Dedifferentiated amniotic fluid mesenchymal stem cell (primary cell): ENCODE results near the gene ANXA5.
"Not testable (repeated sequence)": the region's sequence is repeated elsewhere in the genome, so short reads cannot be mapped to it uniquely, and the experiment has no call there.

ENCODE experiments used
- DNase-seq: peaks from one replicate; pipeline ENCODE4 v3.0.0-alpha.2; 2016; ENCODE audit errors: extremely low spot score

ANXA5 gene

DNA sequence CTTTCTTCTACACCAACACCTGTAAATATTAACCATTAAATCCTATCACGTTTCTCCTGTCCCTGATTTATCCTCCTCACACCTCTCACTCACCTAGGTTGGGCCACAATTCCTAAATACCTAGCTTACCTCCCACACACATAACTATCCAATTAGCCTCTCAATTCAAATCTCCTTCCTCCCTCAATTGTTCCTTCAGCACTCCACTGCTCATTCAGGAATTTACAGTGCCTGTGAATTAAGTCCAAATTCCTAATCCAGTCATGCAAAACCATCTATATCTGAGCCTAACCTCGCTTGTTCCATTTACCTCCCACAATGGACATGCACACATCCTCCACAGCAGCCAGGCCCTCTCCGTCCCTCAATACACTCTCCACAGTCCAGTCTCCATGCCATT, 17.5 kb downstream of the ANXA5 start:
- DNase-seq = no peak

DNA sequence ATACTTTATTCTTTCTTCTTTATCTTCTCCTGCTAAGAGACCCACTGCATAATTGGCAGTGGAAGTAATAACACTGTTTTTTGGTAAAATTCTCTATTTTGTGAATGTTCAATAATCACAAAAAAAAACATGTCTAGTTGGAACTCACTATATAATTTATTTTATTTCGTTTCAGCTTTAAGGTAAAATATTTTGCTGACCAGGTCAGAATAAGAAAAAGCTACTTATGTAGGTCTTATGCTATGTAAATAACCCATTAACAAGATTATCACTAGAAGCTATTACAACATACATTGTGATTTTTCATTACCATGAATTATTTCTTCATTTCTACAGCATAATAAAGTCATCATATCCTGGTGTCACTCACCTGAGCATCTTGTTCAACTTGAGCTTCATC, 19.3 kb downstream of the ANXA5 start:
- no peak for DNase-seq

DNA sequence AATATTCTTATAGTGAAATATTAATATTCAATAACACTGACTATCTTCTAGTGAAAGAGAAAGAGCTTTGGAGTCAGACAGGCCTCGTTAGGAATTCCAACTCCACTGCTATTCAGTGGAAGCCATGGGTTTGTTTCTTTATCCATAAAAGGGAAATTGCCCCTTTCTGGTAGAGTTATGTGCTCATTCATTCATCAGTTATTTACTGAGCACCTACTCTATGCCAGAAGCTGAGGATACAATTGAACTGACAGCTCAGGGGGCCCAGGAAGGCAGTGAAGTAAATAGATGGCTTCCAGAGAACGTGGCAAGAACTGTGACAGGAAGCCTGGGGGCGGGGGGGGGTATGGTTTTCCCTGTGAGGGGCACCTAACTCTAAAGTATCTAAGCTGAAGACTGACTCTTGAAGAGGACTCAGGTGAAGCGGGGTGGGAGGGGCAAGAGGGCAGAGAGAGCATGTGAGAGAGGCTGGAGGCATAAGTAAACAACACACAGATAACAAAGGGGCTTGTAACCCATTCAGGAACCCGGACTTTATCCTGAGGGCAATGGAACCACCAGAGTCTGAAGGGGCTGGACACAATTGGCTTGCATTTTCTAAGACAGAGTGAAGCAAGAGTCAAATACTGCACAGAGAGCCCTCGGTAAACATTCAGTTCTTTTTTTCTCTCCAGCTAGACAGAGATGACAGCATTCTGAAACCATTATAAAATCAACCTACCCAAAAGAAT, 20.3 kb downstream of the ANXA5 start:
- DNase-seq = no peak

DNA sequence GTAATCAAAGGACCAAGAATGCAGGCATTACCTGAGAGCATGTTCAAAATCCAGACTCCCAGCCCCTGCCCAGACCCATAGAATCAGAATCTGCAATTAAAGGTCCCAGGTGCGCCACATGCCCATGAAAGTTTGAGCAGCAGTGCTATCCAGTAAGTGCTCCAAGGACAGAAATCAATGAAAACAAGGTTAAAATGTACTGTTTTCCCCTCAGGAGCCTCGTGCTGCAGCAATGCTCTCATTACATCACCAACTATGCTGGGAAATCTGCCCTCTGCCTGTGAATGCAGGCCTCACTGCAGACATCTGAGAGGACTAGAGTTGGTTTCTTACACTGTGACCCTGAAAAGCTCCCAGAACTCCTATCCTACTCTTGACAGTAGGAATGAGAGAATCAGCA, 21.1 kb downstream of the ANXA5 start:
- peak; percentile 36 for DNase-seq

DNA sequence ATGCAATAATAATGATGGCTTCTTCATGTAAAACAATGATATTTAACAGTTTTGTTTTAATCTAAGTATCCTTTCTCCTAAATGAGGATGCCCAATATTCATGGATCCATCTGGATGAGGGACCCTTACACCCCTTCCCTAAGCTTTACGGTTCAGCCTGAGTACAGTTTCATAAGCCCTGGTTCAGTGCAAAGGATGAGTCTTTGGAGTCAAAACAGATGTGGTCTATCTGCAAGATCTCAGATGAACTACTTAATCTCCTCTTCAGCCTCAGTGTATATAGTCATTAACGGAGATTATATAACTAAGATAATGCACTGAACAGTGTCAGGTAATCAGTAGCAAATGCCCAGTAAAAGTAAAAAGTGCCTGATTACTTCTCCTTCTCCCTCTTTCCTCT, 22.1 kb downstream of the ANXA5 start:
- no peak for DNase-seq

DNA sequence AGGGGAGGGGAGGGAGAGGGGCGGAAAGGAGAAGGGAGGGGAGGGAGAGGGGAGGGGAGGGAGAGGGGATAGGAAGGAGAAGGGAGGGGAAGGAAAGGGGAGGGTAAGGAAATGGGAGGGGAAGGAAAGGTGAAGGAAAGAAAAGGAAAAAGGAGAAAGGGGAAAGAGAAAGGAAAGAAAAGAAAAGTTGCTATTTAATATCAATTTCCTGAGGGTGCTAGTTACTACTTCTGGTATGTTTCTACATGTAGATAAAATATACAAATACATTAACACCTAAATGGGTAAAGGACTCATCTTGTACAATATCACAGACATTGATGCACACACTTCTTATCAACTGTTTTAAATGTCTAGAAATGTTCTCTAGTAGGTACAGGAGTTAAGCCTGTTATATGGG, 22.6 kb downstream of the ANXA5 start:
- no peak for DNase-seq

DNA sequence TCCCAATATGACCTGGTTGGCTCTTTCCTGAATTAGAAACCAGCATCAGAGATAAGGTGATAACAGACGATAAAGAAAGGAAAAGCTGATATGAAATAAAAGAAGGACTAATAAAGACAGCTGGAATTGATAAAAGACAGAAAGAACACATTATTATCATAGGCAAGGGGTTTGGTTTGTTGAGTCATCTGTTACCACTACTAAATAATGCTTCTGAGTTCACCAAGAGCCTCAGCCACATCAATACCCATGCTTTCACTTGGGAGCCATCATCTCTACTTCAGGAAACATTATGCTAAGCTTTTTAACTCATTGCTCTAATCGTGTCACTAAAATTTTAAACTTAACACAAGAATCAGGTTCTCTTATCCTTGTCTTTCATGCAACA, 27.6 kb downstream of the ANXA5 start:
- DNase-seq = no peak

DNA sequence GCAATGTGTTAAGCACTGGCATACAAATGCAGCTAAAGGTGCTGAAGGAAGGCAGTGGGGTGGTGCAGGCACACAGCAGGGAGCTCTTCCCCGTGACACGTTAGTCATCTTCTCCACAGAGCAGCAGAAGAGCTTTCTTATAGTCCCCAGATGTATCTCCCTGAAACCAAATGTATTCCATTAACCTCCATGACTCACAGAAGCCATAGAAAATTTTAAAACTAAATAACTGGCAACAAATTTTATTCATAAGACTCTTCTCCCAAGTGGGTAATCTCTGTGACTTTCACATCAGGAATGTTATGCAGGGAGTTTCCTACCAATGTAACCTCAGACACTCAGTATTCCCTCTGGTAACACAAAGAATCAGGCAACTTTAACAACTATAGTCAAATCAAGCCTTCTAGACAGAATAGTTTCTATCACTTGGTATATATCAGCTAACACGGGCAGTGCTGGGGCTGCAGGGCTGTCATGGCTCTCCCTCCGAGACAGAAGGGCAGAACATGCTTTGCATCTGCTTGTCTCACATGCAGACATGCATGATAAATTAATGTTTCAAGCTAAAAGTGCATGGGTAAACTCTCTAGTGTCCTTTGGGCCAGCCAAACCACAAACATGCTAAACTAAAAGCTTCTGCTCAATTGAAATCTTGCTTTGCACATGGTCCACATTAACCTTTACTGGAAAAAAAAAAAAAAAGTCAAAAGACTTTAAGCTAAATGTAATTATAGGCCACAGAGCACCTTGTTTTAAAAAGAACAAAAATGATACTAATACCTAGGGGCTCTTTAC, 28.2 kb downstream of the ANXA5 start:
- DNase-seq = peak; percentile 92

DNA sequence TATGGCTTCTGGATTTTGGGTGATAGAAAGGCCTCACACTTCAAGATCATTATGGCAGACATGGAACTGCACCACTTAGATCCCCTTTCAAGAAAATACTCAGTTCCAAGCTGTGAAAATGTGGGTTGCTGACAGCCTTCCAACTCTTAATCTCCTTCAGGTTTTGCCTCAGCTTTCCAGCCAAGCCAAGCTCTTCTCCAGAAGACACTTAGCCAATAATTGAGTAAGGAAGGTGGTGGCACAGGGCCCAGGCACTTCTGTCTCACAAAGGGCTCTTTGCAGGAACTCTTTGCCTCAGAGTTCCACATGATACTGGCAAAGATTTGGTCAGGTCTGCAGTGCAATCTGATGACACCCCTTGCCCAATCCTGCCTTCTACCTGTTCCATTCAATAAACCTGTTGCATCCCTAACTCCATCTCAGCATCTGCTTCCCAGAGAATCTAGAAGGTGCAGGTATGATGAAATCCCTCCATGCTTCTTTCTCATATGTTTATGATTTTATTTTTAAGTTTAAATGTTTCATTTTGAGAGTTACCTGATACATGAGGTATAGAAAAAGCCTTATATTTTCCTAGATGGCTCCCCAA, 30.6 kb downstream of the ANXA5 start:
- DNase-seq = no peak

DNA sequence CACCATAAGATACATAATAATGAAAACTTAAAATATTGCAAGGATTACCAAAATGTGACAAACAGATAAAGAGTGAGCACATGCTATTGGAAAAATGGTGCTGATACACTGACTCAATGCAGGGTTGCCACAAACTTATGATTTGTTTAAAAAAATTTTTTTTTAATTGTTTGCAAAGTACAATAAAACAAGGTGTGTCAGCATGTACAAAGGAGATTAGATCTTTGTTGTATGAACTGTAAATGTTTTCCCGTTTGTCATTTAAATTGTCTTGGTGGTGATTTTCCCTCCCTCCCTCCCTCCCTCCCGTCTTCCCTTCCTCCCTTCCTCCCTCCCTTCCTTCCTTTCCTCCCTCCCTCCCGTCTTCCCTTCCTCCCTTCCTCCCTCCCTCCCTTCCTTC, 31.4 kb downstream of the ANXA5 start:
- DNase-seq = no peak

DNA sequence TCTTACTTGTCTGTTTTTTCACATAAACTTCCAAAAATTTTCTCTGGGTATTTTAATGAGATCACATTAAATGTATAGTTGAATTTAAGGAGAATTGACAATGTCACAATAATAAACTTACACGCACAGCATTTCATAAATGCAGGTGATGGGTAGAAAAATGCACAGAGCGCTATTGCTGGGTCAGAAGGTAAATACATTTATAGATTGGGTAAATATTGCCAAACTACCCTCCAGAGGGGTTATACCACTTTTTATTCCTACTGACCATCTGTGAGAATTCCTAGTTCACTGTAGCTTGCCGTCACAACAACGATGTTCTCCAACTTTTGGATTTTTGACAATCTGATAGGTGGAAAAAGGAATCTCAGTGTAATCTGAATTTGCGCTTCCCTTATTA, 34.6 kb downstream of the ANXA5 start:
- DNase-seq = no peak

DNA sequence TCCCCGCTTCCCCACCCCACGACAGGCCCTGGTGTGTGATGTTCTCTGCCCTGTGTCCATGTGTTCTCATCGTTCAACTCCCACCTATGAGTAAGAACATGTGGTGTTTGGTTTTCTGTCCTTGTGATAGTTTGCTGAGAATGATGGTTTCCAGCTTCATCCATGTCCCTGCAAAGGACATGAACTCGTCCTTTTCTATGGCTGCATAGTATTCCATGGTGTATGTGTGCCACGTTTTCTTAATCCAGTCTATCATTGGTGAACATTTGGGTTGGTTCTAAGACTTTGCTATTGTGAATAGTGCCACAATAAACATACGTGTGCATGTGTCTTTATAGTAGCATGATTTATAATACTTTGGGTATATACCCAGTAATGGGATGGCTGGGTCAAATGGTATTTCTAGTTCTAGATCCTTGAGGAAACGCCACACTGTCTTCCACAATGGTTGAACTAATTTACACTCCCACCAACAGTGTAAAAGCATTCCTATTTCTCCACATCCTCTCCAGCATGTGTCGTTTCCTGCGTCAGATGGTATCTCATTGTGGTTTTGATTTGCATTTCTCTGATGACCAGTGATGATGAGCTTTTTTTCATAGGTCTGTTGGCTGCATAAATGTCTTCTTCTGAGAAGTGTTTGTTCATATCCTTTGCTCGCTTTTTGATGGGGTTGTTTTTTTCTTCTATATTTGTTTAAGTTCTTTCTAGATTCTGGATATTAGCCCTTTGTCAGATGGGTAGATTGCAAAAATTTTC, 36.4 kb downstream of the ANXA5 start:
- not testable (repeated sequence) for DNase-seq

DNA sequence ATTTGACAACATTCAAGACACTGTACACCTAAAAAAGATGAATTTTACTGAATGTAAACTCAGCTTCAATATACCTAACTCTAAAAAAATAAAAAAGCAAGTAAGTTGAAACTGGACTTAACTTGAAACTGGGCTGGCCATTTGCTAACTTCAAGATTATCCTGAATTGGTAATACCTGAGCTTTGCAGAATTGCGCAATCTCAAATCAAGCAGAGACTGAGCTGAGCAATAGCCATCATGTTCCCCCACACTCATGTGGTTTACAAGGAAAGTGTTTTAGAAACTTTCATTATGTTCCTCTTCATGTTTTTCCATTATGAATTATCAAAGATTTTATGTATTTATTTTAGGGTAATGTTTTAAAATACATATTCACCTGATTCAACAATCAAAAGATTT, 38.7 kb downstream of the ANXA5 start:
- no peak for DNase-seq

DNA sequence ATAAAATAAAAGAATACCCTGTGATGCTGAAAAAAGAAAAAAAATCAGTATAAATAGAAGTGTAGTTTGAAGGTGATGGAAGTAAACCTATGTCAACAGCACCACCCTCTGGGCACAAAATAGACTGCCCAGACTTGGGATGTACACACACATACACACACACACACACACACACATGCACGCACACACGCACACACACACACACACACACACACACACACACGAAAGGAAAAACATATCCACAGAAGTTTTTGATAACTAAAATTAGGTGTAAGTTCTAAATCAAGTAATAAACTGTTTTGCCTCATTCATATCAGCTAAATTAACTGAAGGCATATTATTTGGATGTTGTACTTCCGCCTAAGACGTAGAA, 40.5 kb downstream of the ANXA5 start:
- DNase-seq = peak; percentile 41

DNA sequence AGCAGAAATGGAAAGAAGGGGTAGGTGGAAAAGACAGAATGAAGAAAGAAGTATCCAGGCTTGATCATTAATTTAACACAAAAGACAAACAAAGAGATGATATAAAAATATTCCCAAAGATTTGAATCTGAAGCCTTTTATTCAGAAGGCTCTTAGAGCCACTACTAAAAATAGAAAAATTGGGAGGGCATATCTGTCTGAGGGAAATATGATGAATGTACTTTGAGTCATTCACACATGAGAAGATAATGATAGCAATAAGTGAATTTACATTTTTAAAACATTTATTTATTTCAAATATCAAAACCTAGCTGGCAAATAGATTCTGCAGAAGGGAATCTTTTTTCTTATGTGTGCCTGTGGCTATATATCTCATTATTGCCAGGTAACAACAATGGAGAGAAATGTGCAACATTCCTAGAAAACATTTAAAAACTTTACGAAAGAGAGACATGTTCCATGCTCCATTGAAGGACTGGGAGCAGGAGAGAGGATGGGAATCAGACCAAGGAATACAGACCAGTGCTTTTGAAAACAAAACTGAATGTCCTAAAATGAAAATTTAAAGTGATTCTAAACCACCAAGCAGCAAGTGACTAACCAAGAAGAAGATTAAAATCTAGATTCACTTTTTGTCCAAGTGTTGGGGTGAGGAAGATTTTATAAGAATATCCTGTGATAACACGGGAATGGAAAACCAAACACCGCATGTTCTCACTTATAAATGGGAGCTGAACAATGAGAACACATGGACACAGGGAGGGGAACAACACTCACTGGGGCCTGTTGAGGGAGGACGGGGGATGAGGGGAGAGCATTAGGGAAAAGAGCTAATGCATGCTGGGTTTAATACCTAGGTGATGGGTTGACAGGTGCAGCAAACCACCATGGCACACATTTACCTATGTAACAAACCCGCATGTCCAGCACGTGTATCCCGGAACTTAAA, 41.2 kb downstream of the ANXA5 start:
- DNase-seq = no peak

DNA sequence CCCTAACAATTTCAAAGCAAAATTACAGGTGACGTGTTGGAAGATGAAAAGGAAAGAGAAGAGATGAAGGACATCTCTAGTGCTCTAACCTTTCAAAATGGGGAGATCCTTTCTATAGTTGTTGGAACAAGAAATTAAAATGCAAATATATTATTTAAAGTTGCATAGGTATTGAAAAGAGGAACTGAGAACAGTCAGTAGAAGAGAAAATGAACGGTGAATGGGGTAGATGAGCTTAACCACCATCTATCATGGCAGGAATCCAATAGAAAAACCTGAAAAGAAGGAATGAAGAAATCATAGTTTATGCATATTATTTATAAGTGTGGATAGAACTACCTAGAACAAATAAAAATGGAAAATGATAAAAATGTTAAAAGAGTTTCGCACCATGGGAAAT, 42.0 kb downstream of the ANXA5 start:
- DNase-seq = no peak

DNA sequence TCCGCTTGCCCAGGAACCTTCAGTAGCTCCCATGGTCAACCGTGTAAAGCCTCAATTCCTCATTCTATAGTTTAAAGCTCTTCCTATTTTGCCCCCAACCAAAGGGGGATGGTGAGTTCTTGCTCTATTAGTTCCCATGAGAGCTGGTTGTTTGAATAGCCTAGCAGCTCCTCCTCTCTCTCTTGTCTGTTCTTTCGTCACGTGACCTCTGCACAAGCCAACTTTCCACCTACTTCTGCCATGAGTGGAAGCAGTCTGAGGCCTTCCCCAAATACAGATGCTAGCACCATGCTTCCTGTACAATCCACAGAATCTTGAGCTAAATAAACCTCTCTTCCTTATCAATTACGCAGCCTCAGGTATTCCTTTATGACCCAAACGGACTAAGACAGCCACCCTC, 42.8 kb downstream of the ANXA5 start:
- no peak for DNase-seq

DNA sequence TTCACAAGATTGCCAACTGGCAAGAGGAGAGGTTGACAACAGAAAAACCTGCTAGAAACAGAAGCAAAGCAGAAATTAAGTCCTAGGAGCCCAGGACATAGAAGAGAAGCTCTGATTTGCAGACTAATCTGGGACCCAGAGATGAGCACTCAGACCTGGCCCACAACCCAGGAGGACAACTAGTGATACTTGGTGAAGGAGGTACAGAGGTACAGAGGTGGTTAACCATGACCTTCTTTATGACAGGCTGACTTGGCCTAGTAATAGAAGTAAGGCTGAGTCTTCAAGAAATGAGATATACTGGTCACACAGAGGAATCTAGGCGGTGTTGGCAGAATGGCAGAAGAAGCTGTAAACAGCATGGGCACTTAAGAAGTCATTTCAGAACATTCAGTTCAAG, 43.6 kb downstream of the ANXA5 start:
- no peak for DNase-seq

DNA sequence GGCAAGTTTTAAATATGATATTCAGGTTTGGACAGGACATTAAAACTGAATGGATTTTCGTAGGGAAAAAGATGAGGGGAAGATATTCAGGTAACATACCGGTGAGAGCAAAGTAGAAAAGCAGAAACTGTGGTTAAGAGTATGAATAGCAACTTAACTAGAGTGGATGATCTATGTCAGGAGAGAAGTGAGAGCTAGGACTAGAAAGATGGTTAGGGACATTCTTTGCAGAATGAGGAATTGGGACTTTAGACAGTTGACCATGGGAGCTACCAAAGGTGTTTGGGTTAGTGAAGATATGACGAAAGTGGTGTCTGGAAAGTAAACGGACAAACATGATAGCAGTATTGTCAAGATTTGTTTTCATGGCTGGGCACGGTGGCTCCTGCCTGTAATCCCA, 45.2 kb downstream of the ANXA5 start:
- no peak for DNase-seq

DNA sequence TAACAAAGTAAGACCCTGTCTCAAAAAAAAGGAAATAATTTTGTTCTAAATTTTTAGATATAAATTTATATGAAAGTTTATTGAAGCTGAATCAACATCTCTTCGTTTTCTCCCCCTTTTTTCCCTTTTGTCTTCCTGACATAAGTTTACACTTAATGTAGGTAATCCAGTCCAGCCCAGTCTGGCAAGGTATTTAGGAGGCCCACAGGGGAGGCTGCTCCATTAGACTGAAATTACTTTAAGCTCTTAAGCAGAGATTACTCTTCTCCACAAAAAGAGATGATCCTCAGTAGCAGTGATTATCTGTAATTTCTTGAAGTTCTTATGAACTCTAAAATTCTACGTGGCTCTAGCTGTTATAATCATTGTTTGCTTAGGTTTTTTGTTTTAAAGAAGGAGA, 46.0 kb downstream of the ANXA5 start:
- no peak for DNase-seq

DNA sequence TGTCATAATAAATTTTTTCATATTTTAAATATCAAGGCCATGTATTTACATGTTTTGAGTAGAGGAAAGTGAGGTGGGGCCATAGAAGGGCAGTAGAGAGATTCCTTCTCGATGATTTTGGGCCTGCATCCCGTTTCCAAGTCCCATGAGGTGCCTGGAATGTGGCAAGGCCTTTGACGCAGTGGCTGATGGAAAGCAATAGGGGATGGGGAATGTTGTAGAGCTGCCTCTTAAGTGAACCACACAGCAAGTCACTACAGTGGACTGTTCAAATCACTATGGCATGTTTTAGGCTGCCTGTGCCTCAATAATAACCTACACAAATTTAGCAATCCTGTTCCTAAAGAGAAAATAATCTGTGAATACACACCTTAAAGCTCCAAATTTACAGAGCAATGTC, 48.3 kb downstream of the ANXA5 start:
- no peak for DNase-seq
